Esophagus muscularis mucosa (tissue), 4 donors: ENCODE results near the gene MAN2B1. TPM values are rescaled to one million over a fixed set of nuclear protein-coding genes. Genes with fewer than 3 reads are reported as not detected.

Experiments
- DNase-seq: peaks from one replicate; pipeline ENCODE4 v3.0.0-alpha.2; 2017; ENCODE audit errors: extremely low spot score
- H3K27ac ChIP-seq, 4 donors: fragments of 200-600 bp; sonication (generic); replicated peaks in 1 of 4; 1 replicate in 3 of 4; 2 replicates in 1 of 4; pipeline ENCODE4 v1.5.1; 2016 to 2019; ENCODE audit warnings: mild to moderate bottlenecking in 1 of 4
- H3K27me3 ChIP-seq, 4 donors: fragments of 200-600 bp; sonication (generic); one replicate each; pipeline versions ENCODE4 v1.5.1 to v1.6.0; 2016 to 2019
- H3K36me3 ChIP-seq, 4 donors: fragments of 200-600 bp; sonication (generic); one replicate each; pipeline ENCODE4 v1.5.1; 2016 to 2019
- H3K4me1 ChIP-seq, 4 donors: fragments of 200-600 bp; sonication (generic); one replicate each; pipeline ENCODE4 v1.5.1; 2016 to 2019
- H3K4me3 ChIP-seq, 4 donors: fragments of 200-600 bp; sonication (generic); 1 replicate in 2 of 4; 2 replicates in 2 of 4; pipeline ENCODE4 v1.5.1; 2016 to 2019; ENCODE audit warnings: mild to moderate bottlenecking in 4 of 4, moderate library complexity in 1 of 4
- H3K9me3 ChIP-seq, 4 donors: fragments of 200-600 bp; sonication (generic); 1 replicate in 3 of 4; 2 replicates in 1 of 4; pipeline ENCODE4 v1.5.1; 2016 to 2019
- CTCF ChIP-seq, 3 experiments: fragments of 200-600 bp in 2 of 3; fragments of 450-650 bp in 1 of 3; sonication (generic) in 2 of 3; IDR thresholded peaks; one replicate each; pipeline ENCODE4 v1.5.1; 2017 to 2019; ENCODE audit warnings: antibody characterized with exemption in 3 of 3, mild to moderate bottlenecking in 2 of 3, moderate library complexity in 1 of 3
- EP300 ChIP-seq: sonication (generic); formaldehyde crosslinking; IDR thresholded peaks from one replicate; pipeline ENCODE4 v1.6.1; 2017; ENCODE audit warnings: antibody characterized with exemption
- POLR2A ChIP-seq: fragments of 450-650 bp; IDR thresholded peaks from one replicate; pipeline ENCODE4 v1.6.1; 2017; ENCODE audit warnings: antibody characterized with exemption, moderate library complexity, mild to moderate bottlenecking, low read depth
- POLR2AphosphoS5 ChIP-seq, 2 donors: sonication (generic); formaldehyde crosslinking; IDR thresholded peaks; one replicate each; pipeline ENCODE4 v1.6.1; 2017; ENCODE audit warnings: antibody characterized with exemption in 2 of 2
- WGBS: methylation state at CpG from one replicate; pipeline ENCODE4 v1.1.5; 2018; 5-methylcytosine and 5-hydroxymethylcytosine counted together
- intact Hi-C: fragments of 100-400 bp; cut with DNase I; formaldehyde crosslinking; loops from one replicate; pipeline ENCODE4 v1.15.1; 2023
- total RNA-seq, 4 donors: library from RNA; depleted of rRNA; stranded (reverse); fragments of >200 nt; gene quantifications; one replicate each; pipeline versions ENCODE4 v1.1.0 to v1.2.1, GENCODE V29; 2016

MAN2B1 gene
- total RNA-seq, 4 donors from 2014 or later = 65.7 to 80.8 (median 68.9) TPM

- 95% methylated on average over 22 of the region's 22 CpGs for WGBS
- intact Hi-C loops = no loop called here
- Histone ChIP-seq H3K36me3 (no peaks in the 10 kb centered on the region), H3K27ac (no peak overlapping the region), H3K27me3 (no peaks in the 10 kb centered on the region), H3K4me3 (no peak overlapping the region), H3K9me3 (no peaks in the 10 kb centered on the region), H3K4me1 (peaks cover 9 to 14% (median 12%) of the 10 kb centered on the region in 4 donors)
- DNase-seq = no peak
- TF ChIP-seq EP300 = no peak
- no peak for TF ChIP-seq POLR2A
- no peak for TF ChIP-seq POLR2AphosphoS5 (IDR thresholded peaks at IDR 0.05)
- TF ChIP-seq CTCF (IDR thresholded peaks at IDR 0.05) = no peak
Observed at GRCh38 chr19:12638611-12639182, 27.8 kb downstream of the MAN2B1 start.

- H3K4me3 ChIP-seq = no peak overlapping the region
- TF ChIP-seq POLR2A (no peak), CTCF (IDR thresholded peaks at IDR 0.05) (no peak)
- no peak for DNase-seq
- no peak overlapping the region for H3K27ac ChIP-seq
- peaks cover 9 to 14% (median 12%) of the 10 kb centered on the region in 4 donors for H3K4me1 ChIP-seq
- H3K27me3 ChIP-seq = no peaks in the 10 kb centered on the region
- H3K36me3 ChIP-seq = peaks cover 0 to 11% (median 5%) of the 10 kb centered on the region in 4 donors
- no peaks in the 10 kb centered on the region for H3K9me3 ChIP-seq
- 92% methylated on average over 13 of the region's 13 CpGs for WGBS
- intact Hi-C loops = no loop called here
Observed at GRCh38 chr19:12636631-12637030, 29.9 kb downstream of the MAN2B1 start.

GRCh38 chr19:12629215-12629614, 37.3 kb downstream of the MAN2B1 start:
- intact Hi-C loops = no loop called here
- TF ChIP-seq POLR2AphosphoS5 (IDR thresholded peaks at IDR 0.05) (no peak), EP300 (no peak), POLR2A (no peak), CTCF (IDR thresholded peaks at IDR 0.05) (no peak)
- H3K9me3 ChIP-seq = peaks cover 0 to 16% (median 4%) of the 10 kb centered on the region in 4 donors

GRCh38 chr19:12628040-12629022, 38.2 kb downstream of the MAN2B1 start:
- Histone ChIP-seq H3K27me3 (no peaks in the 10 kb centered on the region), H3K27ac (no peak overlapping the region), H3K9me3 (peaks cover 0 to 16% (median 4%) of the 10 kb centered on the region in 4 donors), H3K4me3 (no peak overlapping the region), H3K4me1 (peaks cover 0 to 4% (median 3%) of the 10 kb centered on the region in 4 donors), H3K36me3 (peaks cover 58 to 90% (median 76%) of the 10 kb centered on the region in 4 donors)
- intact Hi-C loops = no loop called here
- no peak for DNase-seq
- WGBS = 97% methylated on average over 17 of the region's 17 CpGs
- TF ChIP-seq POLR2AphosphoS5 (IDR thresholded peaks at IDR 0.05) = no peak
- TF ChIP-seq POLR2A = no peak
- no peak for TF ChIP-seq EP300

More at GRCh38 chr19:12629215-12629614, 37.3 kb downstream of the MAN2B1 start:
- Histone ChIP-seq H3K27me3 (no peaks in the 10 kb centered on the region), H3K4me3 (no peak overlapping the region), H3K27ac (no peak overlapping the region), H3K4me1 (no peaks in the 10 kb centered on the region), H3K36me3 (peaks cover 53 to 81% (median 69%) of the 10 kb centered on the region in 4 donors)
- DNase-seq = no peak
- 95% methylated on average over 7 of the region's 7 CpGs for WGBS

- whole genome bisulfite sequencing = 92% methylated on average over 8 of the region's 8 CpGs
- Histone ChIP-seq H3K4me3 (no peak overlapping the region), H3K27ac (no peak overlapping the region)
Observed at GRCh38 chr19:12626958-12627357, 39.6 kb downstream of the MAN2B1 start.

More at GRCh38 chr19:12626958-12627357, 39.6 kb downstream of the MAN2B1 start:
- Histone ChIP-seq H3K36me3 (peaks cover 58 to 84% (median 73%) of the 10 kb centered on the region in 4 donors), H3K27me3 (no peaks in the 10 kb centered on the region), H3K9me3 (peaks cover 0 to 16% (median 4%) of the 10 kb centered on the region in 4 donors), H3K4me1 (peaks cover 0 to 14% (median 13%) of the 10 kb centered on the region in 4 donors)
- DNase-seq = no peak
- TF ChIP-seq CTCF (IDR thresholded peaks at IDR 0.05) = no peak
- TF ChIP-seq POLR2AphosphoS5 (IDR thresholded peaks at IDR 0.05) = no peak
- no peak for TF ChIP-seq POLR2A
- no peak for TF ChIP-seq EP300
- intact Hi-C loops = no loop called here
